ENCODE measurements around the gene THBS3.
"Not testable (repeated sequence)": the region's sequence is repeated elsewhere in the genome, so short reads cannot be mapped to it uniquely, and the experiment has no call there.

The THBS3 gene

DNA sequence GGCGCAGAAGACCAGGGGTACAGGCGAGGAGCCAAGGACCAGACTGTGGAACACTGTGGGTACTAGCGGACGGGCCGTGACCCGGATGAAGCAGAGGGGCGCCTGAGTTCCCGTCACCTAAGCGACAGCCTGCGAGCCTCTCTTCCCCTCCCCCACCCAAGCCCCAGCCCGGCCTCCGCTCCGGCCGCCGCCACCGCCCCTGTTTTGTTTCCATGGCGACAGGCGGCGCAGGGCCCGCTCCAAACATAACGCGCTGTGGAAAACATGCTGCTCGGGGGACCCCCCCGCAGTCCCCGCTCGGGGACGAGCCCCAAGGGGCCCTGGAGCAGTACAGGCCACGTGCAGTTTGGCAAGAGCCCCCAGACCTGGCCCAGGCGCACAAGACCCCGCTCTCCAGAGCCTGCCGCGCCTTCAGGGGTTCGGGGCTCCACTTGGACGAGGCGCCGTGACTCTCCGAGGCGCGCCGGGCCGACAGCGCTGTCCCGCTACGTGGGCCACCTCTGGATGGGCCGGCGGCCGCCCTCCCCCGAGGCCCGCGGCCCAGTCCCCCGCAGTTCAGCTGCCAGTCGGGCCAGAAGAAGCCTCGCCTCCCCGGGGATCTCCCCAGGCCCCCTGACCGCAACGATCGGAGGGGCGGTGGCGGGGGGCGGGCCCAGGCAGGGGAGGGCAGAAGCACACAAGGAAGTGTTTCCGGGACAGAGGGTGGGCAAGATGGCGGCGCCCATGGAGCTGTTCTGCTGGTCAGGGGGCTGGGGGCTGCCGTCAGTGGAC lies 1.0 kb upstream of the THBS3 start, which contains the start of gene MTX1:
TSS of gene MTX1 (plus strand) at position 155 of the 771 bp plus-strand sequence. CDS start at position 265, 110 bp downstream.
- peak; percentile 40 to 87 (median 76) for DNase-seq

- peak in 48 of 56 donors; percentile 14 to 84 (median 53) for DNase-seq
Measured at GRCh38 chr1:155206891-155207805, 549 bp downstream of the THBS3 start.

DNA sequence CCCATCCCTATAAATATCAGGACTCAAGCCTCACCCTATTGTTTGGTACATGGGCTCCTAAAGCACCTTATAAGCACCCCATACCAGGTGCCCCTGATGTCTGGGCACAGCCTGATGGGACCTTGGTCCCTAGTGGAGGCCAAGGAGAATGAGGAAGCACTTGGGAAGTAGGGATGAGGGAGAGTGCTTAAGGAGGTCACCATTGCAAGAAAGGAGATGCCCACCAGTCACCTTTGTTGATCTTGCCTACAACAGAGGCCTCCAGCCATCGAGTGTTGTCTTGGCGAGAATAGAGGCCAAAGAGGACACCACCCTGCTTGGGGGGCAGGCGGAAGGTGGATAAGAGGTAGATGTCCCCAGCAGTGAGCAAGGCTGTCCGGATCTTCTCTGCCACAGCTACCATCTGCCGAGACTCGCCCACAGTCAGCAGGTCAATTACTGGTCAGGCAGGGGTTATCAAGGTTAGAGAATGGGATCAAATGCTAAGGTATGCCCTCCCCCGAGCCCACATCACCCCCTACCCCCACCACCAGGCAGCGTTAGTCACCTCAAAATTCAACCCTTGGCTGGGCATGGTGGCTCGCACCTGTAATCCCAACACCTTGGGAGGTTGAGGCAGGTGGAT lies 1.6 kb downstream of the THBS3 start:
- no peak for DNase-seq

DNA sequence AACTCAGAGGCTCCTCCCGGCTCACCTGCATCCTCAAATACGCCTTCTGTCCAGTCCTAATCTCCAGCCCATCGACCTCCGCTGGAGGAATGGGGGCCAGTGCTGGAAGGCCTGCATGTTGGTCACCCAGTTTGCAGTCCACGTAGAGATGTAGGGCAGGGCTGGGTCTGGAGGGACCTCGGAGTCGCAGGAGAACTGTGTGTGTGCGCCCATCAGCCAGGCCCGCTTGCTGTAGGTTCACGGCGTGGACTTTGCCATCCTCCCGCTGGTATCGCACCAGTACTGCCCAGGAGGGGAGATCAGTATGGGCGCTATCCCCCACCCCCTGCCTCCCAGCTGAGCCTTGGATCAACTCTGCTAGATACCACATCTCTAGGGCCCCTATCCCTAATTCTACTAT lies 2.7 kb downstream of the THBS3 start:
- peak in 1 of 56 donors; percentile 28 for DNase-seq

DNA sequence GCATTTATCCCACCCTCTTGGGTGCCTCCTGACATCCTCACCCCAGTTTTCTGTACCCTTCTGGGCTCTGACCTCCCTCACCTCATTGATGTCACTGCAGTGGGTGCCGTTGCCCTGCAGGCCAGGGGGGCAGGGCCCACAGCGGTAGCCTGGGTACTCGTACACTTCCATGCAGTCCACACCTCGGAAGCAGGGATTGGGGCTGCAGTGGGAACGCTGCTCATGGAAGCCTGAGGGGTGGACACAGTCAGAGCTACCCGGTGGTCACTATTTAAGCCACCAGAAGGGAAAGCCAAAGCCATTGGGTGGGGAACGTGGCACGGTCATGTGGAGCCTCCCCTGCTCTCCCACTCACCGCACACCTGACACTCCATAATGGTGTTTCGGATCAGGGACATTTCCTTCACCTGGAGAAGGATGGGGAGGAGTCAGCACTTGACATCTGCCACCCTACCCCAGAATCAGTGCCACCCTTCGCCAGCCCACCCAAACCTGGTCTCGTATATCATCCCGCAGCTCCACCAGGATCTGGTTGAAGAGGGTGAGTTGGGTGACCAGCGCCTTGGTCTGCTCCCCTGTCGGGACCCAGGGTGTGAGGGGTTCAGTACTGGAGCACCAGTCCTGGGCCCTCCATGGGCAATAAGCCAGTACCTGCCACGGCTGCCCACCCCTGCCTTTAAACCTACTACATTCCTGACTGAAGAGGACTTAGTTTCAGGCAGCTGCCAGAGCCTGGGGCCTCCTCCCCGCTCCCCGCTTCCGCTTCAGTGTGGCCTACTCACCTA lies 4.8 kb downstream of the THBS3 start:
- DNase-seq: no peak

DNA sequence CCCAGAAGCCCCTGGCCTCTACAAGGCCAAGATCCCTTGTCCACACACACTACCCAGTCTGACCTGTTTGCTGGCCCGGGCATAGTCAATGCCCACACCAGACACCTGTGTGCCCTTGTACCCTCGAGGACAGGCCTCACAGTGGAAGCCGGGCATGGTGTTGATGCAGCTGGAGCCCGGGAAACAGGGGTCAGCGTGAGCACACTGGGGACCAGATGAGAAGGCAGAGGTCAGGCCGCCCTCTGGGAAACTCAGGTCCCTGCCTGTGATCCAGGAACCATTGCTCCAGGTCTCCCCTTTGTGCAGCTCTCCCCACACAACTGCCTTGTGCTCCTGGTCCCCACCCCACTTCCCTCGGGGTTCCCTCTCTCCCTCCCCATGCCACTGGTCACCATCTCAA lies 5.5 kb downstream of the THBS3 start:
- no peak for DNase-seq

DNA sequence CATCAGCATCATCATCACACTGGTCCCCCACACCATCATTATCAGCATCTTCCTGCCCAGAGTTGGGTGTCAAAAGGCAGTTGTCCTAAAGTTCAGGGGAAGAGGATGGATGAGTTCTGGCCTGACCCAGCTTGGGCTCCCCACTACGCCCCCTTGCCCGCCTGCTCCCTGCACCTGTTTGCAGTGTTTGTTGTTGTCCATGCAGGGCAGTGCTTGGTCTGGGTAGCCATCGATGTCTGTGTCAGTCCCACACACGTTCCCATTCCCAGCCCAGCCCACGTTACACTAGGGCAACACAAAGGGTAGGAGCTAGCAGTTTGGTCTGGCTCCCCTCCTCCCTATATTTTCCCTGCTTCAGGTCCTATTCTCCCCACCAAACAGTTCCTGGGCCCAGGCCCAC lies 6.8 kb downstream of the THBS3 start:
- DNase-seq: no peak

GRCh38 chr1:155199792-155200191 lies 7.9 kb downstream of the THBS3 start:
- DNase-seq: no peak

DNA sequence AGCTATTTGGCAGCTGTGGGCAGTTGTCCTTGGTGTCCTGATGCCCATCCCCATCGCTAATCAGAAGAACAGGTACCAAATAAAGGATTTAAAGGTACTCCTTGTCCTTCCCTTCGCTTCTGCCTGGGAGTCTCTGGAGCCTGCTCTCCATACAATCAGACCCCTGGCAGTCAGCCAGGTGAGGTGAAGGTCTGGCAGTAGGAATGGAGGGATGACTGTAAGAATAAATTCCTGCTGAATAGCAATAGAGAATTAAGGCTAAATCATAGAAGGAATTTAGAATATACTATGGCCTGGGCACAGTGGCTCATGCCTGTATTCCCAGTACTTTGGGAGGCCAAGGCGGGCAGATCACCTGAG lies 9.2 kb downstream of the THBS3 start:
- no peak for DNase-seq

- DNase-seq: no peak
Measured at GRCh38 chr1:155197901-155198546, 9.7 kb downstream of the THBS3 start.

GRCh38 chr1:155196893-155197638 lies 10.6 kb downstream of the THBS3 start:
- peak in 13 of 56 donors; percentile 11 to 68 (median 40) for DNase-seq

DNA sequence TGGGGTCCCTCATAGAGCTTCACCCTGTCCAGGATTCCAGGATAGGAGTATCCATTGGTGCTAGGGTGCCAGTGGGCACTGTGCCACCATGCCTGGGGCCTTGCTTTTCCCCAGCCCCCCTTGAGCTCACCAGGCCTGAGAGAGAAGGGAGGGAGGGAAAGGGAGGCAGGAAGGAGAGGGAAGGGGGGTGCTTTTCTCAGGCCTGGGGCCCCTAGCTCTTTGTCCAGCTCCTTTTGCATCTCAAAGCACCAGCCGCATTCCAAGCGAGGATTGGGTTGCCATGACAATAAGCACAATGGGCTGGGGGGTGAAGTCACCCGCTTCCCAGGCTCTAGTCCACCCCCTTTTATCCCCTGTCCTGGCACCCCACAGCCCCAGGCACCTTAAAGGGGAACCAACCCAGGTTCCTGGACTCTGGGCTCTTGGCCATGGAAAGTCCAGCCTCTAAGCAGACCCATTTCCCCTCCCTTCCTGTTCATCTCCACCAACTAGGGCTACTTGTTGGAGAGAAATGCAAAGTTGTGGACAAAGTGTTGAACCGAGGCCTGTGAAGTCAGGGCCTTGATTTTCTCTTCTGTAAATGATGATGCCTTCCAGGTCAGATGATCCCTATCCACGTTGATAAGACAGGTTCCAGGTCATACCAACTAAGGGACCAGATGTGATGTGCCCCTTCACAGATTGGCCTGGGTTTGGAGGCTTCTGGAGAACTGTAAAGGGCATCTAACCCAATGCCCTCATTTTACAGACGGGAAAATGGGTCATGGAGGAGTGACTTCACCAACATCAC lies 11.4 kb downstream of the THBS3 start:
- DNase-seq: peak in 42 of 56 donors; percentile 15 to 88 (median 56)

GRCh38 chr1:155195201-155196102 lies 12.2 kb downstream of the THBS3 start:
- peak in 1 of 56 donors; percentile 55 for DNase-seq

GRCh38 chr1:155193991-155194240 lies 13.8 kb downstream of the THBS3 start:
- not testable (repeated sequence) for DNase-seq

GRCh38 chr1:155193275-155193990 lies 14.3 kb downstream of the THBS3 start:
- DNase-seq: peak in 47 of 56 donors; percentile 14 to 77 (median 52)

- peak in 1 of 56 donors; percentile 65 for DNase-seq
Measured at GRCh38 chr1:155192346-155193274, 15.1 kb downstream of the THBS3 start.
